ENCODE results near the gene GPRIN2.
"Not testable (repeated sequence)": the region's sequence is repeated elsewhere in the genome, so short reads cannot be mapped to it uniquely, and the experiment has no call there.

Gene GPRIN2

DNA sequence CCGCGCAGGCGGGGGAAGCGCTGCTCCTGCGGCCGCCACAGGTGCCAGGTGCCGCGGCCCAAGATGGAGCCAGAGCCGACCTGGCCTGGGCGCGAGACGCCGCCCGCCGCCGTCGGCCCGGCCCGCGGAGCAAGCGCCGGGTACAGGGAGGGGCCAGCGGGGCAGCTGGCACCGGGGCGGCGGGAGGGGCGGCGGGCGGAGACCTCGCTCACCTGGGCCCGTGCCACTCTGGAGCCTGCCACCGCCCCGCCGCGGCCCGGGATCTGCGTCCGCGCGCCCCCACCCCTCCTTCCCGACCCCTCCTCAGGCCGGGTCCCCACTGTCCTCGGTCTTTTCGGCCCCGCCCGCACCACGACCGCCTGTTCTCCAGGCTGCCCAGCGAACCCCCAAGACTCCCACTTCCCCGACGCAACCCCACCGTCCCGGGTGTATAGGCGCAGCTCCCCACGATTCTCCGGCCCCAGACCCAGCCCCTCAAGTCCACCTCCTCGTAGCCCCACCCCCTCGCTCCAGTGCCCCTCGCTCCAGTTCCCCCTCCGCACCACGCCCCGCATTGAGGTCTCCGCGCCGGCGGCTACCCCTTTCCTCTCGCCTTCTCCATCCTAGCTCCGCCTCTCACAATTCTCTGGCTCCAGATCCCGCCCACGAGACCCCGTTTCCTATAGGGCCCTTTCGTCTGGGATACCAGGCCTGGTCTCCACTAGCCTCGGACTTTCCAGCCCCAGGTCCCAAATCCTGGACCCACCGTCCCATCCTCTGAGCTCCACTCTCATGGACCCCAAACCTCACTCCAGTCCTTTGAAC is at the start of gene GPRIN2:
TSS of gene GPRIN2 (minus strand) at position 144 of the 804 bp plus-strand sequence. CDS start 5,922 bp downstream, outside the sequence.
- DNase-seq, result no peak

DNA sequence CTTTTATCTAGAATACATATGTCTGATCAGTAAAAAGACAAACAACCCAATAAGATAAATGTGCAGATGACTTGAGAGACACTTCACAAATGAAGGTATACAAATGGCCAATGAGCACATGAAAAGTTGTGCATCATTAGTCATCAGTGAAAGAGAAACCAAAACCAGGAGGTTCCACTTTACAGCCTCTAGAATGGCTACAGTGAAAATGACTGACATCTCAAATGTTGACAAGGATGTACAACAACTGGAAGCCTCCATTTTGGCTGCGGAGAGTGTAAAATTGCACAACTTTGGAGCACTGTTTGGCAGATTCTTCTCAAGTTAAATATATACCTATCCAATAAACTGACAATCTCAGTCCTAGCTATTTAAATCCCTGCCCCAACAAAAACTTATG is 44.1 kb upstream of the GPRIN2 start:
- DNase-seq, result not testable (repeated sequence)

GRCh38 chr10:46597616-46598246 is 41.3 kb upstream of the GPRIN2 start:
- DNase-seq, result not testable (repeated sequence)

DNA sequence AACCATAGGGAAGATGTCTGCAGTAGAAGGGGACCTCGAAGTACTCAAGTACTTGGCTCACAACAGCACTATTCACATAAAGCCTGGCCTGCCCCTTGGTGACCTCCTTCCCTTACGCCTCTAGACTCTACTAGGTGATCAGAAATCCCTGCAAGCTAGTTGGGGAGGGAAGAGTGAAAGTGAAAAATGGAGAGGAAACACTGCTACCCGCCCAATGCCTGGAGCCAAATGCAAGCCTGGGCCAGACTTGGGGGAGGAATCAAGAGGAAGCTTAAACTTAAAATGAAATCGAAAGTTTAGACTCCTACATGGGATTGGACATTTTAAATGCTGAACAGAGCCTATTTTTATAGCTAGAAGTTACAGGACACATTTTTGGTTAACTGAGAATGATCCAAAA is 40.1 kb upstream of the GPRIN2 start:
- not testable (repeated sequence) for DNase-seq

DNA sequence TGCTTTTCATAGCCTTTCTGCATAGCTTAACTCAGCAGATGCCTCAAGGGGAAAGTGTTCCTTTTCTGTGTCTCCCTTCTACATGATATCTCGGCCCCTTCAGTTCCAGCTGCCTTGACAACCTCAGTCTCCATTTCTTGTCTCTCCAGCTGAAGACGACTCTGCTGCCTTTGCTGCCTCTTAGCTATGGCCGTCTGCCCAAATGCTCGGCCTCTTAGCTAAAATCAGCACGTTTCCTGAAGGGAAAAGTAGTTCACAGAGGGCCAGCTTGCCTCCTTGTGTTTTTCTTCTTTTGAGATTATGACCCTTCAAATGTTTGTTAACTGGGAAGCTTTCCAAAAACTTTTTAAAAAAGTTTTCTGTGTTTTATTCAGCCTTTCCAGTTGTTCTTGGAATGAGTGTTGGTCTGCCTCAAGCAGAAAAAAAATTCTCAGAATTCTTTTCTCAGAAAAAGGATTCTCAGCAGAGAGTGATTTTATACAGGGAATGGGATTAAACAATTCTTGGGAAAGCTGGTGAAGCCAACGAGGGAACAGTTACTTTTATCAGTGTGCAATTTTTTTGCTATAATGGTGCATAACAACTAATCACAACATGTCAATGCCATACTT is 38.1 kb upstream of the GPRIN2 start:
- not testable (repeated sequence) for DNase-seq

- DNase-seq, result not testable (repeated sequence)
Measured at GRCh38 chr10:46593307-46593706, 36.8 kb upstream of the GPRIN2 start.

- DNase-seq, result not testable (repeated sequence)
Measured at GRCh38 chr10:46591053-46591452, 34.6 kb upstream of the GPRIN2 start.

DNA sequence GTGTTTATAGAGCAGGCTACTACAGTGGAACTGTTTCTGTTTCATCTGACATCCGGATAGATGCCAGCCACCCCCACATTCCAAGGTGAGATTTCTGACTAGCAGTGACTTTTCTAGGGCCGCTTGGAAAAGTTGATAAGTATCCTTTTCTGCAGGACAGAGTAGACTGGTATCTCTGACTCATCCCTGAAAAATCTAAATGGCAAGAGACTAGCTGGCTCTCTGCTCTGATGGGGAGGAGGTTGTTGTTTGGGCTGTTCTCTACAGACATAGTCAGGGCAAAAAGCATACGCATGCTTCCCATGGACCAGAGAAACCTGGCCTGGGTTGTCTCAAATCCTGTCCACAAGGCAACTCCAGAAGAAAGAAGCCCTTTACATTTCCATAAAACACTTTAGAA is 33.1 kb upstream of the GPRIN2 start:
- not testable (repeated sequence) for DNase-seq

DNA sequence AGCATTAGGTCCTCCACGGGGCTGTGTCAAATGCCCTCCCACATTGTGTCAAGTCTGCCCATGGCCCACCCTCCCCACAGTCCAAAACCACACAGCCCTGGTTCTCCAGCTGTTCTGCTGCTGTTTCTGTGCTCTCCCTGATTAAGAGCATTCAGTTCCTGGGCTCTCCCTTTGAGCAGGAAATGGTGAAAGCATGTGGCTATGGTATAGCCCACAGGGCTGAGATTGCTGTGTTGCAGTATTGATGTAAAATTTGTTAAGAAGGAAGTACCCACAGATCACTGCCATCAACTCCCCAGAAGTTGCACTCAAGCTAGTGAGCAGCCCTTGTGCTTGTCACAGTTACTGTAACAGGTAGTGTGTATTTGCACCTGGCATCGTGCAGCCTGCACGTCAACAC is 31.8 kb upstream of the GPRIN2 start:
- DNase-seq, result not testable (repeated sequence)

- DNase-seq, result not testable (repeated sequence)
Measured at GRCh38 chr10:46587546-46587945, 31.1 kb upstream of the GPRIN2 start.

DNA sequence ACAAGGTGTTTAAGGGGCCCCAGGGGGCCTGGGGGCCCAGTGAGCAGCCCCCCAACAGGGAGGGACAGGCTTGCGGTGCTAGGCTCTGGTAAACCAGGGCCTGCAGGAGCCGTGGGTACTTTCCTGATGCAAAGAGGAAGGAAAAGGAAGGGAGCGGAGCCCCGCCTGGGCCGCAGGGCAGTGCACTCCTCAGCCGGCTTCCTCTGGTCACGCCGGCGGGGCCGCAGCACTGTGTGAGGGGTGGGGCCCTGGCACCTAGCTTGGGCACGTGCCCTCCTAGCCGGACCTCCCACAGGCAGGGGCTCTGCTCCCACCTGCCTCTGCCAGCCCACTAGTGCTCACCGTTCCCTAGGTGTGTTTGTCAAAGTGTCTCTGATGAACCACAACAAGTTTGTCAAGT is 28.8 kb upstream of the GPRIN2 start:
- not testable (repeated sequence) for DNase-seq

DNA sequence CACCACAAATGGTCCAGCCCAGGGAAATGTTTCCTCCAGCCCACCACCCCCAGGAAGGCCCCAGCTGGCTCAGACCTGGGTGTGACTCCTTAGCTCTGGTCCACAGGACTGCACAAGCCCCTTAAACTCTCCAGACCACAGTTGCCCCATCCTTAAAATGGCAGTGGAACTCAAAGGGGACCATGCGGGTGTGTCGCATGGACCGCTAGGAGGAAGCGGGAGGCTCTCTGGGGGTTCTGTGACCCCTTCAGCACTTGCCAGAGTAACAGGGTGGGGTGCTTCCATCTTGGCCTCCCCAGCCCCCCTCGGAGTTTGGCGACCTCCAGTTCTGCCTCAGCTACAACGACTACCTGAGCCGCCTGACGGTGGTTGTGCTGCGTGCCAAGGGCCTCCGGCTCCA is 27.7 kb upstream of the GPRIN2 start:
- DNase-seq, result not testable (repeated sequence)

GRCh38 chr10:46582568-46582967 is 26.1 kb upstream of the GPRIN2 start:
- not testable (repeated sequence) for DNase-seq

DNA sequence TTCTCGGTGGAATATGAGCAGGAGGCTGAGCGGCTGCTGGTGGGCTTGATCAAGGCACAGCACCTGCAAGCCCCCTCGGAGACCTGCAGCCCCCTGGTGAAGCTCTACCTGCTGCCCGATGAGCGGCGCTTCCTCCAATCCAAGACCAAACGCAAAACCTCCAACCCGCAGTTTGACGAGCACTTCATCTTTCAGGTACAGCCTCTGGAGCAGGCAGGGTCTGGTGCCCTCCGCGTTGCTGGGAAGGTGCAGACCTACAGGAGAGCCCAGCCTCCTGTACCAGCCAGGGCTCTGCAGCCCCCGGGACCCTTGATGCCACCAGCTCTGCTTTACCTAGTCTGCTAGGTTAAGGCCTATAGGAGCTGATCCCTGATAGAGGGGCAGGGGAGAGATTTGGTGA is 25.5 kb upstream of the GPRIN2 start:
- not testable (repeated sequence) for DNase-seq

DNA sequence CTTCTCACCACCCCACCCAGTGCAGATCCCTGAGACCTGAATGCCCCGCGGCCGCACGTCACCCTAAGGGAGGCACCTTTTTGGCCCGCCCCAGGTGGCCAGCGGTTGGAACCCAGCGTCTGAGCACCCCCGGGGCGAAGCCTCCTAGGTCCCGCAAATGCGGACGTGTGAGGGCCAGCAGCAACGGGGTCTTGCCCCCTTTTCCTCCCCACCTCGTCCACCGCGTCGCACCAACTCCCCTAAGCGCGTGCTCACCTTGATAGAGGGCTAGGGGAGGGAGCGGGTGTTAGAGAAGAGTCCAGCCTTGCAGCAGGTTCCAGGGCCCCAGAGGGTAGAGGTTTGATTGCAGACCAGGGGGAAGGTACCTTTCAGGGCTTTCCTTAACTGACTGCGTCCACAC is 22.9 kb upstream of the GPRIN2 start:
- DNase-seq, result not testable (repeated sequence)

- not testable (repeated sequence) for DNase-seq
Measured at GRCh38 chr10:46578474-46579178, 22.2 kb upstream of the GPRIN2 start, which contains the start of gene SYT15. TSS of gene SYT15 (plus strand) at chr10:46579128. CDS start at chr10:46579169, 41 bp downstream.

- not testable (repeated sequence) for DNase-seq
Measured at GRCh38 chr10:46577624-46578473, 21.4 kb upstream of the GPRIN2 start.

GRCh38 chr10:46573884-46574283 is 17.4 kb upstream of the GPRIN2 start:
- not testable (repeated sequence) for DNase-seq

- not testable (repeated sequence) for DNase-seq
Measured at GRCh38 chr10:46573314-46573713, 16.9 kb upstream of the GPRIN2 start.

- DNase-seq, result not testable (repeated sequence)
Measured at GRCh38 chr10:46572765-46573164, 16.3 kb upstream of the GPRIN2 start.

- not testable (repeated sequence) for DNase-seq
Measured at GRCh38 chr10:46570655-46571054, 14.2 kb upstream of the GPRIN2 start.

DNA sequence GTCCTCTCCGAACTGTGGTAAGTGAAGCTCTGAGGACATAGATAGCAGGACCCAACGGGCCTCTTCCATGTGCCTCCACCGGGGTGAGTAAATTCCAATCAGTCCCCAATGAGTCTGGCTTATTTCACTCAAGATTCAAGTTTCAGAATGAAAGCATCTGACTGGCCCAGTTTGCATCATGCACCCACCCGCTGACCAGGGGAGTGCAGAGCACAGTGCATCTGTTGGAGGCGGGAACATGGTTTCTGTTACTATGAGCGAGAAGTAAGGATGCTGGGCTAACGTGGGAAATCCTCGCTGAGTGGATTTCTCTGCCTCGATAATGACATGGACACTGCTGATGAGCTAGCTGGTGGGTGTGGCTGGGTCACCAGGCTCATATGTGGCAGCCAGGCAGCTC is 10.7 kb upstream of the GPRIN2 start:
- DNase-seq, result not testable (repeated sequence)
